AG09319 (cell line): ENCODE results near the gene FILIP1.

Source experiments
- DNase-seq: peaks from one replicate; pipeline ENCODE4 v3.0.0-alpha.2; 2010; ENCODE audit warnings: low read depth; ENCODE audit errors: extremely low read depth
- TF ChIP-seq, protein P1 (sequence below): IDR thresholded peaks from 2 replicates; pipeline ENCODE4 v1.5.1; 2011; ENCODE audit warnings: low read depth, mild to moderate bottlenecking, inconsistent platforms, low read length, moderate library complexity

Gene FILIP1

DNA sequence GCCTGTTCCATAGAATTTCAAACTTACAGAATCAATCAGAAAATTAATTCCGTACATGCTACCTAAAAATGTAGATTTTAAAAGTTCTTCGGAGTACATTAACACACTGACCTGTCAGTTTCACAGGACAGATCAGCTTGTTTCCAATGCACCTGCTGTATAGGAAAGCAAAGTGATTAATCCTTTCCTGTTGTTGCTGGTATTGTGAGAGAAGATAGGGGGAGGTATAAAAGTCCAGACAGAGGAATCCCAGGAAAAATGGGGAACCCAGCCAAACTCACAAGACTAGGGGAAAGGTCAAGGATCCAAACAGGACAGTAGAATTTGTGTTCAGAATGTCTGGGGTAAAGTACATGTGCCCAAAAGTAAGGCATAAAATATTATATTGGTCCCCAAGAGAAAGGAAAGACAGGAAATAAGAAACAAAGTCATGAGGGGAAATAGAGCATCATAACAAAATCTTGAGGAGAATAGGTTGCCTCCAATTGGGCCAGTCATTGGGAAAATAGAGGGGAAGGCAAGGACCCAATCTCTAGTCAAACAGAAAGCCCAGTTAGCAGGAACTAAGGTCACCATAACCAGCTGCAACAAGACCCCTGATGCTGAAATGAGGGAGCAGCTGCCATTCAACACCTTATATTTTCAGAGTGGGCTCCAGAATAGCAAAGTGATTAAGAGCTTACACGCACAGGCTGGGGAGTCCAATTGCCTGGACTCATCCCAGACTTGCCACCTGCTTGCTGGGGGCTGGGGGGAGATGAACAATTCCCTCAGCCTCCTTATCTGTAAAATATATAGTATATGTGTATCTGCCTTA lies 10.3 kb downstream of the FILIP1 start:
- DNase-seq, result no peak
- TF ChIP-seq, protein P1, sequence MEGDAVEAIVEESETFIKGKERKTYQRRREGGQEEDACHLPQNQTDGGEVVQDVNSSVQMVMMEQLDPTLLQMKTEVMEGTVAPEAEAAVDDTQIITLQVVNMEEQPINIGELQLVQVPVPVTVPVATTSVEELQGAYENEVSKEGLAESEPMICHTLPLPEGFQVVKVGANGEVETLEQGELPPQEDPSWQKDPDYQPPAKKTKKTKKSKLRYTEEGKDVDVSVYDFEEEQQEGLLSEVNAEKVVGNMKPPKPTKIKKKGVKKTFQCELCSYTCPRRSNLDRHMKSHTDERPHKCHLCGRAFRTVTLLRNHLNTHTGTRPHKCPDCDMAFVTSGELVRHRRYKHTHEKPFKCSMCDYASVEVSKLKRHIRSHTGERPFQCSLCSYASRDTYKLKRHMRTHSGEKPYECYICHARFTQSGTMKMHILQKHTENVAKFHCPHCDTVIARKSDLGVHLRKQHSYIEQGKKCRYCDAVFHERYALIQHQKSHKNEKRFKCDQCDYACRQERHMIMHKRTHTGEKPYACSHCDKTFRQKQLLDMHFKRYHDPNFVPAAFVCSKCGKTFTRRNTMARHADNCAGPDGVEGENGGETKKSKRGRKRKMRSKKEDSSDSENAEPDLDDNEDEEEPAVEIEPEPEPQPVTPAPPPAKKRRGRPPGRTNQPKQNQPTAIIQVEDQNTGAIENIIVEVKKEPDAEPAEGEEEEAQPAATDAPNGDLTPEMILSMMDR, result no peak

GRCh38 chr6:75481936-75482593 lies 11.5 kb downstream of the FILIP1 start:
- DNase-seq, result no peak
- TF ChIP-seq, protein P1, result no peak

DNA sequence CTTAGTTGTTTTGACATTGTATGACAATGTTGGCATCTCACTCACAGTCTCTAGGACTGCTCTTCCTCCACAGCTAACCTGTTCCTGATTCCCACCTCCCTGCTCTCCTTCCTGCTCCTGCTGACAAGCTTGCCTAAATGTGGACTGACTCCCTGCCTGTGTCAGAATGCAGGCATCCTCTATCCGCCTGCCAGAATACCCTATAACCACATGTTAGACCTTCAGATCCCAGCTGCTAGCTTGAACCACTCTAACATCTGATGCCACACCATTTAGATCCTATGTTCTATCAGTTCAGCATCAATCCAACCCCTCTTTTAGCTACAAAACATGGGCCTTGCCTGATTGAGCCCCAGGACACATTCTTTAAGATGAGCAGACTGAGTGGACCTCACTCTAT lies 12.2 kb downstream of the FILIP1 start:
- no peak for DNase-seq
- TF ChIP-seq, protein P1, result no peak

DNA sequence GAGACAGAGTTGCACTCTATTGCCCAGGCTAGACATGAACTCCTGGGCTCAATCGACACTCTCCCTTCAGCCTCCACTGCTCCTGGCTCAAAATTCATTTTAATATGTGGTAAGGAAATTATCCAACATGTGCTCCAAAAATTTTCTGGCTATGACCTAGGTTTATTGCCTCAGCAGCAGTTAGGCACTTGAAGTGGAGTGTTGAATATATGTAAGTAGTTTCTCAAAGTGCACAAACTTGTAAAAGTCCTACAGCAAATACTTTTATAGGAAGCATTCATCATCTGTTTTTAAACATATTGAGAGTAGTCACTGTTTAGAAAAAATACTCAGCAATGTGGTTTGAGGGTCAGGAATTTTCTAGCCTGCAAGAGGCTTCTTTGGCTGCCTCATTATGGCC lies 13.2 kb downstream of the FILIP1 start:
- TF ChIP-seq, protein P1, result no peak
- no peak for DNase-seq

DNA sequence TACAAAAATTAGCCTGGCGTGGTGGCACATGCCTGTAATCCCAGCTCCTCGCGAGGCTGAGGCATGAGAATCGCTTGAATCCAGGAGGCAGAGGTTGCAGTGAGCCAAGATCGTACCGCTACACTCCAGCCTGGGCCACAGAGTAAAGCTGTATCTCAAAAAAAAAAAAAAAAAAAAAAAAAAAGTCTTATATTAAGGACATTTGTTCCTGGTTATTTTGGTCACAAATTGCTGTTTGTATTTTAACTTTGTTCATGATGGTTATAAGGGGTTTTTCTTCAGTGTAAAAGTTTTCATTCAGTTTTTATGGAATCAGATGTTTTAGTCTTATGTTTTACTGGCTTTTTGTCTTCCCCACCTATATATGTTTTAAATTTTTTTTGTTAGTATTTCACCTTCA lies 13.9 kb downstream of the FILIP1 start:
- DNase-seq, result no peak
- TF ChIP-seq, protein P1, result no peak

DNA sequence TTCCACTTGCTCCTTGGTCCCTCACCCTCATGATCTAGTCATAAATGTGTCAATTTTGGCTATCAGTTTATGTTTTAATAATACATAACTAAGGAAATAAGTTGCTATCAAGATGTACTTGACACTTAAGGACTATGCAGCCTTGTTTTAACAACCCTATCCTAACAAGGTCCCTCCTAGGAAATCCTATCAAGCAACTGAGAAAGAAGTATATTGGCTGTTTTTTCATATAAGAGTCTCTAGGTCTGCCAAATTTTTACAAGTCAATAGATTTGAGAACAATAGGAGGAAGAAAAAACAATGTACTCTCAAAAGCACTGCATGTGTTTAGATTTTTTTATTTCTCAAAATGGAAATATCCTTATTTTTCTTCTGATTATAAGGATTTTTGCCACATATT lies 14.7 kb downstream of the FILIP1 start:
- TF ChIP-seq, protein P1, result no peak
- DNase-seq, result no peak

DNA sequence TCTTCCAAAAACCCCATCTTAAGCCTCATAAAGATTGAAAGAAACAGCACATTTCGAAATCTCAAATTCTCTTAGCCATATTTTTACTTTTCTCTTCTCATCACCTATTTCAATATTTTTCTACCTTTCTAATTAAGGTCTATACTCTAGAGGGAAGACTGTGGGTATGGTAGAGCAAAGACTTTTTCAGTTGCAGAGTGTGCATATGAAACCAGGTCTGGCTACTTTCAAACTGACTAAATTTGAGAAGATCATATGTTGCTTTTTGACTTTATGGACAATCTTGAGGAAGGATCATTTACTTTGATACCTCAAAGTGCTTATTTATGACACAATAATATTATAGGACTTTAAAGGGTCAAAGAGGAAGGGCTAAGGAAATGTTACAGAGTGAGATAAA lies 20.7 kb downstream of the FILIP1 start:
- TF ChIP-seq, protein P1, result no peak
- no peak for DNase-seq
